Right hindlimb (tissue), 1 donor: ENCODE measurements around the gene PODXL.
"Not testable (repeated sequence)": the region's sequence is repeated elsewhere in the genome, so short reads cannot be mapped to it uniquely, and the experiment has no call there.

Source experiments
- DNase-seq: peaks from one replicate; pipeline ENCODE4 v3.0.0-alpha.2; 2018

The PODXL gene

GRCh38 chr7:131508754-131509486, 47.5 kb downstream of the PODXL start:
- DNase-seq = no peak

GRCh38 chr7:131507592-131508331, 48.7 kb downstream of the PODXL start:
- DNase-seq = peak; percentile 80

GRCh38 chr7:131506597-131506996, 49.8 kb downstream of the PODXL start:
- DNase-seq = no peak

GRCh38 chr7:131505636-131506557, 50.5 kb downstream of the PODXL start:
- DNase-seq = no peak

- not testable (repeated sequence) for DNase-seq
Measured at GRCh38 chr7:131505037-131505620, 51.3 kb downstream of the PODXL start.

- no peak for DNase-seq
Measured at GRCh38 chr7:131504157-131504899, 52.1 kb downstream of the PODXL start.

- no peak for DNase-seq
Measured at GRCh38 chr7:131503639-131504038, 52.8 kb downstream of the PODXL start.

- DNase-seq = peak; percentile 71
Measured at GRCh38 chr7:131502810-131503508, 53.5 kb downstream of the PODXL start.

- no peak for DNase-seq
Measured at GRCh38 chr7:131501930-131502685, 54.3 kb downstream of the PODXL start.

GRCh38 chr7:131501422-131501821, 55.0 kb downstream of the PODXL start:
- DNase-seq = no peak

GRCh38 chr7:131500357-131500756, 56.1 kb downstream of the PODXL start:
- DNase-seq = no peak

GRCh38 chr7:131499801-131500200, 56.6 kb downstream of the PODXL start:
- DNase-seq = no peak

GRCh38 chr7:131498237-131498885, 58.1 kb downstream of the PODXL start:
- DNase-seq = no peak

- DNase-seq = no peak
Measured at GRCh38 chr7:131497454-131497853, 59.0 kb downstream of the PODXL start.

- DNase-seq = no peak
Measured at GRCh38 chr7:131495669-131496498, 60.5 kb downstream of the PODXL start.

GRCh38 chr7:131494182-131494581, 62.2 kb downstream of the PODXL start:
- DNase-seq = no peak

GRCh38 chr7:131493581-131493980, 62.8 kb downstream of the PODXL start:
- no peak for DNase-seq

- DNase-seq = no peak
Measured at GRCh38 chr7:131493081-131493480, 63.3 kb downstream of the PODXL start.

GRCh38 chr7:131489881-131490280, 66.5 kb downstream of the PODXL start:
- DNase-seq = no peak
